HG02870 (cell line): ENCODE measurements around the gene SLC16A4.
"Not testable (repeated sequence)": the region's sequence is repeated elsewhere in the genome, so short reads cannot be mapped to it uniquely, and the experiment has no call there.

Experiments
- ATAC-seq: cut with Tn5 transposase; IDR thresholded peaks from one replicate; pipeline ENCODE4 v1.9.1; 2021; ENCODE audit warnings: mild to moderate bottlenecking, moderate library complexity; ENCODE audit not compliant: unreplicated experiment

The SLC16A4 gene

GRCh38 chr1:110390692-110391245 is at the start of gene SLC16A4:
Gene SLC16A4, minus strand, starts transcription at chr1:110391026. Its CDS starts 1,703 bp downstream, at chr1:110389323.
- ATAC-seq = no peak

GRCh38 chr1:110439873-110440272 is 49.0 kb upstream of the SLC16A4 start:
- not testable (repeated sequence) for ATAC-seq

- no peak for ATAC-seq
Observed at GRCh38 chr1:110438893-110439292, 48.1 kb upstream of the SLC16A4 start.

- ATAC-seq = not testable (repeated sequence)
Observed at GRCh38 chr1:110437645-110438299, 46.9 kb upstream of the SLC16A4 start.

- ATAC-seq = no peak
Observed at GRCh38 chr1:110436635-110437034, 45.8 kb upstream of the SLC16A4 start.

GRCh38 chr1:110434946-110435345 is 44.1 kb upstream of the SLC16A4 start:
- ATAC-seq = no peak

GRCh38 chr1:110433803-110434202 is 43.0 kb upstream of the SLC16A4 start:
- no peak for ATAC-seq

- ATAC-seq = no peak
Observed at GRCh38 chr1:110433213-110433612, 42.4 kb upstream of the SLC16A4 start.

GRCh38 chr1:110430901-110431300 is 40.1 kb upstream of the SLC16A4 start:
- ATAC-seq = no peak

- no peak for ATAC-seq
Observed at GRCh38 chr1:110430366-110430765, 39.5 kb upstream of the SLC16A4 start.

GRCh38 chr1:110428946-110429345 is 38.1 kb upstream of the SLC16A4 start:
- ATAC-seq = no peak

GRCh38 chr1:110426854-110427253 is 36.0 kb upstream of the SLC16A4 start:
- ATAC-seq = no peak

- no peak for ATAC-seq
Observed at GRCh38 chr1:110425612-110426152, 34.9 kb upstream of the SLC16A4 start.

GRCh38 chr1:110424699-110425611 is 34.1 kb upstream of the SLC16A4 start:
- ATAC-seq = no peak

- no peak for ATAC-seq
Observed at GRCh38 chr1:110420874-110421793, 30.3 kb upstream of the SLC16A4 start.

- ATAC-seq = no peak
Observed at GRCh38 chr1:110420023-110420662, 29.3 kb upstream of the SLC16A4 start.

- no peak for ATAC-seq
Observed at GRCh38 chr1:110418729-110419128, 27.9 kb upstream of the SLC16A4 start.

- not testable (repeated sequence) for ATAC-seq
Observed at GRCh38 chr1:110413045-110413444, 22.2 kb upstream of the SLC16A4 start.

- ATAC-seq = no peak
Observed at GRCh38 chr1:110412576-110412975, 21.8 kb upstream of the SLC16A4 start.

- ATAC-seq = no peak
Observed at GRCh38 chr1:110411173-110411735, 20.4 kb upstream of the SLC16A4 start.
